HCT116 (cell line): ENCODE measurements around the gene CYP24A1. TPM values are rescaled to one million over a fixed set of nuclear protein-coding genes. Genes with fewer than 3 reads are reported as not detected.

Experiments used
- ATAC-seq: fragments of 200-7000 bp; cut with Tn5 transposase; 2 replicates; pipeline ENCODE4 v1.9.1; 2020; ENCODE audit warnings: mild to moderate bottlenecking, moderate library complexity
- BruUV-seq: library from RNA; stranded (reverse); fragments of 400-500 nt; replicated peaks from 2 replicates; lab custom pipeline; 2021; lab: Mats Ljungman, UMichigan
- CTCF ChIA-PET: fragments of 300-600 bp; sonication (Branson Sonifier 250); formaldehyde crosslinking; loops from one replicate; lab custom pipeline; 2021; ENCODE audit warnings: antibody characterized with exemption; lab: Charles Lee
- POLR2A ChIA-PET: fragments of 300-600, 350-600 bp; sonication (Branson Sonifier 250); formaldehyde crosslinking; loops from one replicate; lab custom pipeline; 2021; ENCODE audit warnings: antibody characterized with exemption; lab: Charles Lee
- RAD21 ChIA-PET, 2 experiments: fragments of 300-600 bp; sonication (Branson Sonifier 250); formaldehyde crosslinking; loops; one replicate each; lab custom pipeline; 2023; ENCODE audit warnings: low total read pairs in 2 of 2; ENCODE audit not compliant: uncharacterized antibody in 2 of 2, unreplicated experiment in 2 of 2, low non-redundant PET in 1 of 2; lab: Charles Lee
- DNase-seq: peaks from one replicate; pipeline ENCODE4 v3.0.0-alpha.2; 2010; ENCODE audit warnings: low read depth, low spot score
- H2AFZ ChIP-seq: fragments of 200-600 bp; shearing (Covaris generic), sonication (generic); 2 replicates; pipeline ENCODE4 v1.6.1; 2017; ENCODE audit warnings: low read depth, mixed run types, mixed read lengths, antibody characterized with exemption, low read length; ENCODE audit not compliant: poor library complexity, severe bottlenecking
- H3K27ac ChIP-seq: 2 replicates; pipeline ENCODE4 v1.5.1; 2012; ENCODE audit warnings: low read depth, low read length
- H3K27me3 ChIP-seq: fragments of 200-600 bp; sonication (generic); 2 replicates; pipeline ENCODE4 v1.6.1; 2016; ENCODE audit warnings: mixed run types, low read length, mixed read lengths; ENCODE audit not compliant: insufficient read depth
- H3K36me3 ChIP-seq, 2 experiments: fragments of 200-500 bp in 1 of 2; fragments of 200-600 bp in 1 of 2; sonication (Bioruptor generic) in 1 of 2; sonication (generic) in 1 of 2; 2 replicates each; pipeline versions ENCODE4 v1.5.1 to v1.6.1; 2014 to 2016; ENCODE audit warnings: low read length in 2 of 2, inconsistent platforms in 1 of 2, mixed read lengths in 1 of 2, mixed run types in 1 of 2; ENCODE audit not compliant: insufficient read depth in 2 of 2, control insufficient read depth in 1 of 2
- H3K4me1 ChIP-seq, 2 experiments: fragments of 200-600 bp in 1 of 2; sonication (generic) in 1 of 2; 2 replicates each; pipeline versions ENCODE4 v1.5.1 to v1.6.1; 2012 to 2017; ENCODE audit warnings: low read length in 2 of 2, inconsistent platforms in 1 of 2, mild to moderate bottlenecking in 1 of 2, mixed read lengths in 1 of 2, mixed run types in 1 of 2, moderate library complexity in 1 of 2; ENCODE audit not compliant: insufficient read depth in 2 of 2, control insufficient read depth in 1 of 2
- H3K4me2 ChIP-seq: fragments of 200-600 bp; sonication (generic); 2 replicates; pipeline ENCODE4 v1.6.1; 2017; ENCODE audit warnings: mixed run types, low read length, mixed read lengths
- H3K4me3 ChIP-seq, 2 experiments: fragments of 200-600 bp in 1 of 2; sonication (generic) in 1 of 2; replicated peaks in 1 of 2; 2 replicates each; pipeline ENCODE4 v1.5.1; 2011 to 2016; ENCODE audit warnings: low read length in 2 of 2, control low read depth in 1 of 2, low read depth in 1 of 2, mild to moderate bottlenecking in 1 of 2, mixed read lengths in 1 of 2, mixed run types in 1 of 2
- H3K79me2 ChIP-seq: fragments of 200-600 bp; sonication (generic); 2 replicates; pipeline ENCODE4 v1.6.1; 2017; ENCODE audit warnings: mild to moderate bottlenecking, mixed run types, low read length, moderate library complexity, mixed read lengths; ENCODE audit not compliant: insufficient read depth
- H3K9ac ChIP-seq: fragments of 200-600 bp; sonication (generic); 2 replicates; pipeline ENCODE4 v1.6.1; 2016; ENCODE audit warnings: low read length, mixed read lengths
- H3K9me2 ChIP-seq: fragments of 200-600 bp; sonication (generic), shearing (Covaris generic); 2 replicates; pipeline ENCODE4 v1.6.1; 2017; ENCODE audit warnings: mixed run types, mild to moderate bottlenecking, moderate library complexity; ENCODE audit not compliant: insufficient read depth
- H3K9me3 ChIP-seq, 2 experiments: fragments of 200-500 bp in 1 of 2; fragments of 200-600 bp in 1 of 2; sonication (Bioruptor generic) in 1 of 2; sonication (generic) in 1 of 2; 2 replicates each; pipeline ENCODE4 v1.6.1; 2014 to 2017; ENCODE audit warnings: low read length in 2 of 2, mixed read lengths in 2 of 2, inconsistent platforms in 1 of 2, low read depth in 1 of 2, mild to moderate bottlenecking in 1 of 2, mixed run types in 1 of 2, moderate library complexity in 1 of 2; ENCODE audit not compliant: control insufficient read depth in 1 of 2, insufficient read depth in 1 of 2
- H4K20me1 ChIP-seq: fragments of 200-600 bp; sonication (generic), shearing (Covaris generic); 2 replicates; pipeline ENCODE4 v1.6.1; 2017; ENCODE audit warnings: mixed run types, mild to moderate bottlenecking, moderate library complexity; ENCODE audit not compliant: insufficient read depth
- ATF3 ChIP-seq: IDR thresholded peaks from 2 replicates; pipeline ENCODE4 v1.6.1; 2012
- CEBPB ChIP-seq: IDR thresholded peaks from 2 replicates; pipeline ENCODE4 v1.6.1; 2012; ENCODE audit warnings: low read depth
- EZH2 ChIP-seq: fragments of 200-600 bp; sonication (generic); IDR thresholded peaks from 2 replicates; pipeline ENCODE4 v1.6.1; 2017; ENCODE audit warnings: antibody characterized with exemption, mixed run types
- EZH2phosphoT487 ChIP-seq: fragments of 200-600 bp; IDR thresholded peaks from 2 replicates; pipeline ENCODE4 v1.6.1; 2018; ENCODE audit warnings: antibody characterized with exemption, borderline replicate concordance
- FOSL1 ChIP-seq: IDR thresholded peaks from 2 replicates; pipeline ENCODE4 v1.6.1; 2012; ENCODE audit warnings: low read depth
- RAD21 ChIP-seq: IDR thresholded peaks from 2 replicates; pipeline ENCODE4 v1.6.1; 2012; ENCODE audit warnings: low read depth, mild to moderate bottlenecking
- SRF ChIP-seq: IDR thresholded peaks from 2 replicates; pipeline ENCODE4 v1.6.1; 2012; ENCODE audit warnings: low read depth
- TCF7L2 ChIP-seq: IDR thresholded peaks from 2 replicates; pipeline ENCODE4 v1.7.0; 2011; ENCODE audit warnings: borderline replicate concordance, inconsistent platforms; ENCODE audit not compliant: insufficient read depth, insufficient read length; ENCODE audit errors: extremely low read depth
- YY1 ChIP-seq: IDR thresholded peaks from 2 replicates; pipeline ENCODE4 v1.6.1; 2011; ENCODE audit warnings: low read length, low read depth, moderate library complexity, mild to moderate bottlenecking; ENCODE audit not compliant: insufficient replicate concordance; ENCODE audit errors: extremely low read depth
- intact Hi-C: fragments of 100-400 bp; cut with micrococcal nuclease; formaldehyde crosslinking; loops from 2 replicates; pipeline ENCODE4 v1.10.0; 2022
- total RNA-seq: library from RNA; stranded (reverse); gene quantifications from one replicate; pipeline ENCODE4 v1.2.1, GENCODE V29; 2021; ENCODE audit not compliant: unreplicated experiment

The CYP24A1 gene
- total RNA-seq, 1 experiment from 2014 or later = 267 TPM

- TF ChIP-seq TCF7L2 = no peak
- TF ChIP-seq RAD21 = no peak
- TF ChIP-seq ATF3 = no peak
- no peak for TF ChIP-seq CEBPB
Observed at GRCh38 chr20:54151511-54152226, 22.1 kb downstream of the CYP24A1 start (continued).

- Histone ChIP-seq H3K4me3 (no peak overlapping the region), H3K9ac (no peak overlapping the region; the same call in 1 of the 2 replicates), H4K20me1 (no peaks in the 10 kb centered on the region), H3K4me1 (peaks cover 58 to 91% of the 10 kb centered on the region in 2 experiments), H2AFZ (no peak overlapping the region), H3K27me3 (no peaks in the 10 kb centered on the region), H3K79me2 (no peaks in the 10 kb centered on the region), H3K9me2 (no peaks in the 10 kb centered on the region), H3K4me2 (no peak overlapping the region), H3K9me3 (no peaks in the 10 kb centered on the region), H3K27ac (peak overlapping the region; percentile 86), H3K36me3 (peaks cover 6 to 20% of the 10 kb centered on the region in 2 experiments; a peak in 2 of 4 replicates)
- ChIA-PET POLR2A (no interaction called here), CTCF (no interaction called here), RAD21 (no interaction called here)
- BruUV-seq = no TSS peak
- intact Hi-C loops = no loop called here
- no peak for TF ChIP-seq FOSL1
- TF ChIP-seq RAD21 = no peak
- TF ChIP-seq TCF7L2 = no peak
- no peak for TF ChIP-seq EZH2phosphoT487
- no peak for TF ChIP-seq EZH2
- peak; percentile 59; the same call in 1 of the 2 replicates for TF ChIP-seq SRF
- TF ChIP-seq YY1 = no peak
- DNase-seq (no peak), ATAC-seq (no peak)
Observed at GRCh38 chr20:54151075-54151439, 22.7 kb downstream of the CYP24A1 start.
